H1 (cell line): ENCODE measurements around the gene UQCRQ. TPM values are rescaled to one million over a fixed set of nuclear protein-coding genes. Genes with fewer than 3 reads are reported as not detected.

Experiments used
- CTCF ChIA-PET: fragments of 300-600 bp; sonication (Branson Sonifier 250); formaldehyde crosslinking; loops from one replicate; lab custom pipeline; 2021; ENCODE audit not compliant: partially characterized antibody; lab: Charles Lee
- POLR2A ChIA-PET: fragments of 300-600 bp; sonication (Branson Sonifier 250); formaldehyde crosslinking; loops from one replicate; lab custom pipeline; 2021; ENCODE audit warnings: inconsistent platforms; ENCODE audit not compliant: partially characterized antibody; lab: Charles Lee
- DNase-seq, 2 experiments: peaks; one replicate each; pipeline versions ENCODE4 v3.0.0 to v3.0.0-alpha.2; 2010 to 2022; ENCODE audit warnings: low spot score in 2 of 2, low read depth in 1 of 2, mixed read lengths in 1 of 2
- FAIRE-seq: peaks from 2 replicates; lab custom pipeline; 2011; peaks lifted over from hg19 to GRCh38; lab: Jason Lieb, UNC
- H2AFZ ChIP-seq: 2 replicates; pipeline ENCODE4 v1.8.1; 2012; ENCODE audit warnings: low read length, inconsistent platforms
- H2AK5ac ChIP-seq: 2 replicates; pipeline ENCODE4 v1.6.1; 2013; ENCODE audit warnings: low read depth, low read length
- H2BK120ac ChIP-seq: replicated peaks from 2 replicates; pipeline ENCODE3; 2013; ENCODE audit warnings: low read depth, low read length, inconsistent platforms
- H2BK12ac ChIP-seq: 2 replicates; pipeline ENCODE4 v1.6.1; 2013; ENCODE audit warnings: low read depth, low read length
- H2BK15ac ChIP-seq: 2 replicates; pipeline ENCODE4 v1.6.1; 2013; ENCODE audit warnings: low read length
- H2BK20ac ChIP-seq: 2 replicates; pipeline ENCODE4 v1.6.1; 2013; ENCODE audit warnings: low read length
- H2BK5ac ChIP-seq: 2 replicates; pipeline ENCODE4 v1.6.1; 2013; ENCODE audit warnings: low read depth, low read length
- H3K14ac ChIP-seq: 2 replicates; pipeline ENCODE4 v1.6.1; 2013; ENCODE audit warnings: inconsistent platforms; ENCODE audit not compliant: insufficient read length
- H3K18ac ChIP-seq: 2 replicates; pipeline ENCODE4 v1.6.1; 2013; ENCODE audit warnings: low read length; ENCODE audit errors: extremely low read depth
- H3K23ac ChIP-seq: 2 replicates; pipeline ENCODE4 v1.6.1; 2013; ENCODE audit warnings: inconsistent platforms; ENCODE audit not compliant: insufficient read length
- H3K23me2 ChIP-seq: 2 replicates; pipeline ENCODE4 v1.6.1; 2013; ENCODE audit warnings: low read depth, low read length
- H3K27ac ChIP-seq: 2 replicates; pipeline ENCODE4 v1.6.1; 2011; ENCODE audit warnings: low read depth, low read length, inconsistent platforms
- H3K27me3 ChIP-seq, 4 experiments: replicated peaks in 1 of 4; 1 replicate in 1 of 4; 2 replicates in 3 of 4; pipeline versions ENCODE4 v1.6.1 to v1.8.1; 2011 to 2013; ENCODE audit warnings: low read length in 3 of 4, mild to moderate bottlenecking in 3 of 4, inconsistent platforms in 2 of 4, mixed read lengths in 2 of 4, moderate library complexity in 1 of 4; ENCODE audit not compliant: control insufficient read depth in 3 of 4, insufficient read depth in 3 of 4; ENCODE audit errors: extremely low read depth in 1 of 4
- H3K36me3 ChIP-seq, 4 experiments: 2 replicates each; pipeline versions ENCODE4 v1.6.1 to v1.8.1; 2011 to 2013; ENCODE audit warnings: mild to moderate bottlenecking in 4 of 4, low read length in 3 of 4, moderate library complexity in 2 of 4, control low read depth in 1 of 4, inconsistent platforms in 1 of 4; ENCODE audit not compliant: insufficient read depth in 4 of 4, control insufficient read depth in 2 of 4
- H3K4ac ChIP-seq: replicated peaks from 2 replicates; pipeline ENCODE3; 2013; ENCODE audit warnings: low read length, low read depth, mixed read lengths, inconsistent platforms; ENCODE audit not compliant: insufficient read length
- H3K4me1 ChIP-seq, 4 experiments: replicated peaks in 1 of 4; 1 replicate in 1 of 4; 2 replicates in 3 of 4; pipeline versions ENCODE4 v1.6.1 to v1.8.1; 2011 to 2013; ENCODE audit warnings: low read length in 3 of 4, inconsistent platforms in 2 of 4, mixed read lengths in 1 of 4; ENCODE audit not compliant: insufficient read depth in 4 of 4, control insufficient read depth in 3 of 4
- H3K4me2 ChIP-seq, 2 experiments: 2 replicates each; pipeline versions ENCODE4 v1.6.1 to v1.8.1; 2011 to 2013; ENCODE audit warnings: low read depth in 2 of 2, low read length in 2 of 2, control low read depth in 1 of 2, inconsistent platforms in 1 of 2, mild to moderate bottlenecking in 1 of 2; ENCODE audit not compliant: insufficient read depth in 1 of 2
- H3K4me3 ChIP-seq, 4 experiments: fragments of 200-600, 300-600 bp in 1 of 4; sonication (generic), shearing (Covaris generic), sonication (Bioruptor Twin) in 1 of 4; 2 replicates each; pipeline versions ENCODE4 v1.5.1 to v1.8.1; 2011 to 2016; ENCODE audit warnings: low read length in 4 of 4, low read depth in 3 of 4, control low read depth in 2 of 4, inconsistent platforms in 2 of 4, mild to moderate bottlenecking in 2 of 4, mixed read lengths in 1 of 4, moderate library complexity in 1 of 4; ENCODE audit not compliant: insufficient read depth in 2 of 4; ENCODE audit errors: extremely low read depth in 1 of 4
- H3K56ac ChIP-seq: replicated peaks from 2 replicates; pipeline ENCODE3; 2013; ENCODE audit warnings: low read depth, mild to moderate bottlenecking, mixed read lengths, low read length, inconsistent platforms; ENCODE audit not compliant: insufficient read length
- H3K79me1 ChIP-seq: 2 replicates; pipeline ENCODE4 v1.6.1; 2013; ENCODE audit warnings: low read depth, low read length, control low read depth
- H3K79me2 ChIP-seq, 2 experiments: 2 replicates each; pipeline versions ENCODE4 v1.6.1 to v1.8.1; 2012 to 2013; ENCODE audit warnings: low read length in 2 of 2, mild to moderate bottlenecking in 2 of 2, inconsistent platforms in 1 of 2; ENCODE audit not compliant: insufficient read depth in 2 of 2, control insufficient read depth in 1 of 2
- H3K9ac ChIP-seq, 4 experiments: replicated peaks in 1 of 4; 1 replicate in 1 of 4; 2 replicates in 3 of 4; pipeline versions ENCODE4 v1.6.1 to v1.8.1; 2011 to 2013; ENCODE audit warnings: low read depth in 3 of 4, low read length in 3 of 4, control low read depth in 2 of 4, mild to moderate bottlenecking in 2 of 4, moderate library complexity in 2 of 4, inconsistent platforms in 1 of 4; ENCODE audit errors: extremely low read depth in 1 of 4
- H3K9me3 ChIP-seq, 2 experiments: 2 replicates each; pipeline versions ENCODE4 v1.6.1 to v1.8.1; 2012 to 2013; ENCODE audit warnings: mild to moderate bottlenecking in 2 of 2, moderate library complexity in 2 of 2, control low read depth in 1 of 2, inconsistent platforms in 1 of 2, low read depth in 1 of 2, low read length in 1 of 2, mixed read lengths in 1 of 2; ENCODE audit not compliant: insufficient read depth in 2 of 2
- H4K20me1 ChIP-seq, 2 experiments: replicated peaks in 1 of 2; 2 replicates each; pipeline versions ENCODE3 to v1.8.1; 2011 to 2013; ENCODE audit warnings: inconsistent platforms in 2 of 2, low read length in 2 of 2, mild to moderate bottlenecking in 1 of 2; ENCODE audit not compliant: insufficient read depth in 2 of 2, control insufficient read depth in 1 of 2
- H4K5ac ChIP-seq: 2 replicates; pipeline ENCODE4 v1.6.1; 2013; ENCODE audit warnings: low read length, low read depth, mixed read lengths, inconsistent platforms; ENCODE audit not compliant: insufficient read length
- H4K8ac ChIP-seq: 2 replicates; pipeline ENCODE4 v1.8.0; 2013; ENCODE audit warnings: mild to moderate bottlenecking, moderate library complexity, low read length, inconsistent platforms; ENCODE audit not compliant: insufficient read depth; ENCODE audit errors: extremely low read depth
- H4K91ac ChIP-seq: replicated peaks from 2 replicates; pipeline ENCODE3; 2013; ENCODE audit warnings: low read length, mixed read lengths, inconsistent platforms; ENCODE audit not compliant: insufficient read length
- ASH2L ChIP-seq: fragments of 200-600, 300-600 bp; sonication (generic); IDR thresholded peaks from one replicate; pipeline ENCODE4 v1.7.1; 2017; ENCODE audit warnings: low read length
- ATF3 ChIP-seq: IDR thresholded peaks from 2 replicates; pipeline ENCODE4 v1.6.1; 2011; ENCODE audit warnings: low read depth, mild to moderate bottlenecking, low read length; ENCODE audit not compliant: insufficient read depth
- BCL11A ChIP-seq, 2 experiments: IDR thresholded peaks; one replicate each; pipeline ENCODE4 v1.6.1; 2011; ENCODE audit warnings: low read depth in 2 of 2, low read length in 2 of 2, mild to moderate bottlenecking in 2 of 2
- HDAC6 ChIP-seq: IDR thresholded peaks from one replicate; pipeline ENCODE4 v1.7.1; 2012; ENCODE audit warnings: low read depth, mild to moderate bottlenecking, inconsistent platforms, low read length, moderate library complexity
- POLR2AphosphoS5 ChIP-seq: IDR thresholded peaks from 2 replicates; pipeline ENCODE4 v1.6.1; 2011; ENCODE audit warnings: low read depth, low read length
- YY1 ChIP-seq: IDR thresholded peaks from 2 replicates; pipeline ENCODE4 v1.6.1; 2011; ENCODE audit warnings: low read depth, mild to moderate bottlenecking, low read length
- WGBS, 2 experiments: shearing (Covaris generic) in 1 of 2; methylation state at CpG; one replicate each; pipeline versions ENCODE4 v1.1.6 to v1.1.7; 2013 to 2015; ENCODE audit warnings: low lambda C conversion rate in 2 of 2, mixed read lengths in 2 of 2, inconsistent platforms in 1 of 2, low coverage in 1 of 2, missing lambda C conversion rate in 1 of 2; ENCODE audit not compliant: insufficient replicate concordance in 2 of 2, insufficient coverage in 1 of 2, insufficient read length in 1 of 2; ENCODE audit errors: extremely low coverage in 1 of 2, missing lambda C conversion rate in 1 of 2; 5-methylcytosine and 5-hydroxymethylcytosine counted together
- polyA plus RNA-seq, 7 experiments: library from polyadenylated mRNA; depleted of rRNA in 3 of 7; stranded (reverse) in 5 of 7; unstranded in 2 of 7; fragments of >200 nt in 5 of 7; fragments of 200-250 nt in 2 of 7; gene quantifications; 1 replicate in 5 of 7; 2 replicates in 1 of 7; 4 replicates in 1 of 7; pipeline versions ENCODE4 v1.2.1 to v1.2.3, GENCODE V29; 2011 to 2013; ENCODE audit warnings: missing spikeins in 2 of 7, mixed read lengths in 2 of 7
- total RNA-seq: library from RNA; stranded (reverse); fragmentation: NEBNext Ultra II Directional; extraction: Animal tissue kit (Norgen Biotek cat#: 25700); gene quantifications from 2 replicates; pipeline ENCODE4 v1.2.1, GENCODE V29; 2021
- TF ChIP-seq, protein P1 (sequence below): IDR thresholded peaks from 2 replicates; pipeline ENCODE4 v1.6.1; 2012; ENCODE audit warnings: inconsistent platforms

UQCRQ gene
- total and polyA plus RNA-seq, 2 of the 8 experiments (the other 6 are each of a cell fraction or from before 2014, with no cell fraction given), result 177 to 293 TPM

DNA sequence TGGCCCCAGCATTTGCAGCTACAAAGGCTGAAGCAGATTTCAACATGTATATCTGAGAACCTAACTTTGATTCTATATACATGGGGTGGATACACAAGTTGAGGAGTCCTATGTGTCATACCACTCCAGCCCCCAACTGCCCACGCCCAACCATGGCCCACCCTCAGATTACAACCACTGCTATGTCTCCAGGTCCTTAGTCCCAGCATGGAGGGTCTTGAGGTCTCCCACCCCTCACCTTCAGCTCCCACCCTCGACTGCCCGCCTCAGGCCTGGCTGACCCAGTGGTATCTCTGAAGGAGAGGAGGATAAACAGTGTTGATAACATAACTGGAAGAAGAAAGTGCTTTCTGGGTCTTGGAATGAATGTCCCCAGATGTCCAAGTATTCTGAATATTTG lies 45.1 kb upstream of the UQCRQ start:
- Histone ChIP-seq H2BK15ac (no peak overlapping the region), H3K14ac (no peak overlapping the region), H4K5ac (no peak overlapping the region), H2AFZ (no peak overlapping the region), H2BK20ac (no peak overlapping the region), H2AK5ac (no peak overlapping the region), H3K4me3 (no peak overlapping the region), H3K9me3 (no peaks in the 10 kb centered on the region), H3K23me2 (peaks cover 10% of the 10 kb centered on the region; the same call in 1 of the 2 replicates), H3K23ac (no peak overlapping the region), H4K91ac (no peak overlapping the region), H4K20me1 (no peaks in the 10 kb centered on the region), H3K18ac (no peak overlapping the region), H3K27me3 (peaks cover 7 to 36% (median 26%) of the 10 kb centered on the region in 4 experiments), H3K36me3 (no peaks in the 10 kb centered on the region), H3K4ac (no peak overlapping the region), H3K79me1 (no peaks in the 10 kb centered on the region), H3K79me2 (no peaks in the 10 kb centered on the region), H3K27ac (no peak overlapping the region), H3K9ac (no peak overlapping the region), H4K8ac (no peak overlapping the region), H3K4me1 (peaks cover 0 to 18% (median 16%) of the 10 kb centered on the region in 4 experiments; a peak in 6 of 7 replicates), H3K4me2 (no peak overlapping the region), H2BK5ac (no peak overlapping the region), H2BK120ac (no peak overlapping the region), H2BK12ac (no peak overlapping the region), H3K56ac (no peak overlapping the region)
- ChIA-PET CTCF (interaction anchor here (0.6 to 25.6 kb wide), 16 partner anchors 7 to 319 kb away, joined by 3 to 465 read pairs (median 8); partner anchors contain the start of genes CCNI2, GDF9, LEAP2 and SEPTIN8), POLR2A (interaction anchor here (0.8 to 1.7 kb wide), 4 partner anchors 8 to 60 kb away, joined by 3 to 4 read pairs (median 4); no protein-coding TSS in a partner anchor)
- 91% methylated on average over 3 of the region's 3 CpGs; no CpG with 5 or more reads in 1 of the 2 experiments for WGBS, 2 experiments
- FAIRE-seq, result no peak
- TF ChIP-seq ATF3 (no peak), YY1 (no peak), HDAC6 (no peak), POLR2AphosphoS5 (no peak), ASH2L (no peak), BCL11A (IDR thresholded peaks at IDR 0.05; ENCODE audit: low read depth in 2 of 2, low read length in 2 of 2) (no peak)
- TF ChIP-seq, protein P1, sequence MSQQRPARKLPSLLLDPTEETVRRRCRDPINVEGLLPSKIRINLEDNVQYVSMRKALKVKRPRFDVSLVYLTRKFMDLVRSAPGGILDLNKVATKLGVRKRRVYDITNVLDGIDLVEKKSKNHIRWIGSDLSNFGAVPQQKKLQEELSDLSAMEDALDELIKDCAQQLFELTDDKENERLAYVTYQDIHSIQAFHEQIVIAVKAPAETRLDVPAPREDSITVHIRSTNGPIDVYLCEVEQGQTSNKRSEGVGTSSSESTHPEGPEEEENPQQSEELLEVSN, result no peak
- no peak for DNase-seq
